ENCODE results near the gene MUTYH. TPM values are rescaled to one million over a fixed set of nuclear protein-coding genes. Genes with fewer than 3 reads are reported as not detected.
"Not testable (repeated sequence)": the region's sequence is repeated elsewhere in the genome, so short reads cannot be mapped to it uniquely, and the experiment has no call there.

The MUTYH gene
- total RNA-seq, 2 experiments from 2014 or later, result 57.9 to 67.4 TPM

- Histone ChIP-seq H3K27ac (ENCODE audit: low read depth in 1 of 2, low read length in 2 of 2) (no peak overlapping the region), H3K4me1 (ENCODE audit: insufficient read depth, low read length) (peaks cover 2% of the 10 kb centered on the region), H3K9me3 (ENCODE audit: control insufficient read depth in 1 of 2, insufficient read depth in 1 of 2, low read length in 2 of 2) (no peaks in the 10 kb centered on the region), H3K4me3 (ENCODE audit: low read length) (no peak overlapping the region), H3K36me3 (ENCODE audit: insufficient read depth, low read length) (no peaks in the 10 kb centered on the region), H3K27me3 (ENCODE audit: control insufficient read depth in 1 of 2, insufficient read depth in 2 of 2, low read length in 2 of 2) (no peaks in the 10 kb centered on the region)
- Mint-ChIP-seq H3K4me3 (no peak overlapping the region), H3K27ac (no peak overlapping the region), H3K36me3 (ENCODE audit: low read depth) (no peaks in the 10 kb centered on the region), H3K27me3 (no peaks in the 10 kb centered on the region), H3K9me3 (no peaks in the 10 kb centered on the region), H3K4me1 (ENCODE audit: low read depth) (peaks cover 2% of the 10 kb centered on the region)
- ChIA-PET CTCF (no interaction called here), POLR2A (no interaction called here)
- intact Hi-C loops (cut with DNase I, micrococcal nuclease), result no loop called here
- TF ChIP-seq, protein P1, sequence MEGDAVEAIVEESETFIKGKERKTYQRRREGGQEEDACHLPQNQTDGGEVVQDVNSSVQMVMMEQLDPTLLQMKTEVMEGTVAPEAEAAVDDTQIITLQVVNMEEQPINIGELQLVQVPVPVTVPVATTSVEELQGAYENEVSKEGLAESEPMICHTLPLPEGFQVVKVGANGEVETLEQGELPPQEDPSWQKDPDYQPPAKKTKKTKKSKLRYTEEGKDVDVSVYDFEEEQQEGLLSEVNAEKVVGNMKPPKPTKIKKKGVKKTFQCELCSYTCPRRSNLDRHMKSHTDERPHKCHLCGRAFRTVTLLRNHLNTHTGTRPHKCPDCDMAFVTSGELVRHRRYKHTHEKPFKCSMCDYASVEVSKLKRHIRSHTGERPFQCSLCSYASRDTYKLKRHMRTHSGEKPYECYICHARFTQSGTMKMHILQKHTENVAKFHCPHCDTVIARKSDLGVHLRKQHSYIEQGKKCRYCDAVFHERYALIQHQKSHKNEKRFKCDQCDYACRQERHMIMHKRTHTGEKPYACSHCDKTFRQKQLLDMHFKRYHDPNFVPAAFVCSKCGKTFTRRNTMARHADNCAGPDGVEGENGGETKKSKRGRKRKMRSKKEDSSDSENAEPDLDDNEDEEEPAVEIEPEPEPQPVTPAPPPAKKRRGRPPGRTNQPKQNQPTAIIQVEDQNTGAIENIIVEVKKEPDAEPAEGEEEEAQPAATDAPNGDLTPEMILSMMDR (IDR thresholded peaks at IDR 0.05), result no peak
- ATAC-seq (ENCODE audit: poor library complexity) (no peak), DNase-seq (no peak)
These were observed 24.8 kb upstream of the MUTYH start for GRCh38 chr1:45365051-45365450.

GRCh38 chr1:45364294-45364693 is 24.1 kb upstream of the MUTYH start:
- intact Hi-C loops (cut with DNase I, micrococcal nuclease), result no loop called here
- Histone ChIP-seq H3K36me3 (ENCODE audit: insufficient read depth, low read length) (no peaks in the 10 kb centered on the region), H3K4me1 (ENCODE audit: insufficient read depth, low read length) (peaks cover 2% of the 10 kb centered on the region), H3K27ac (ENCODE audit: low read depth in 1 of 2, low read length in 2 of 2) (no peak overlapping the region), H3K27me3 (ENCODE audit: control insufficient read depth in 1 of 2, insufficient read depth in 2 of 2, low read length in 2 of 2) (no peaks in the 10 kb centered on the region), H3K4me3 (ENCODE audit: low read length) (no peak overlapping the region), H3K9me3 (ENCODE audit: control insufficient read depth in 1 of 2, insufficient read depth in 1 of 2, low read length in 2 of 2) (no peaks in the 10 kb centered on the region)
- H3K4me3 Mint-ChIP-seq, result no peak overlapping the region
- H3K36me3 Mint-ChIP-seq (ENCODE audit: low read depth), result no peaks in the 10 kb centered on the region
- ATAC-seq (ENCODE audit: poor library complexity) (no peak), DNase-seq (no peak)
- ChIA-PET CTCF (no interaction called here), POLR2A (no interaction called here)
- H3K4me1 Mint-ChIP-seq (ENCODE audit: low read depth), result peaks cover 4% of the 10 kb centered on the region
- no peak overlapping the region for H3K27ac Mint-ChIP-seq
- TF ChIP-seq, protein P1 (IDR thresholded peaks at IDR 0.05), result no peak
- H3K9me3 Mint-ChIP-seq, result no peaks in the 10 kb centered on the region
- H3K27me3 Mint-ChIP-seq, result no peaks in the 10 kb centered on the region

DNA sequence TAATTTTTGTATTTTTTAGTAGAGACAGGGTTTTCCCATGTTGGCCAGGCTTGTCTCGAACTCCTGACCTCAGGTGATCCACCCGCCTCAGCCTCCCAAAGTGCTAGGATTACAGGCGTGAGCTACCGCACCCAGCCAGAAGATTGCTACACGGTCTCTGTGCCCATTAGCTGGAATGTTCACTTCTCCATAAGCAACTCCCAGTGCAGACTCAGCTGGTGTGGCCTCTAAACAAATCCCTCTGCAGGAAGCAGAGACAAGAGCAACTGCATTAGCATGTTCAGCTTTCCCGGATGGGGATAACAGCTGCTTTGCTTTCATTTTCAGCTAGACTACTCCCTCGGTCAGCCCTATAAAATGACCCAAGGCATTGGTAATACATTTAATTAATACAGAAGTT is 20.7 kb upstream of the MUTYH start:
- not testable (repeated sequence) for H3K9me3 Mint-ChIP-seq
- intact Hi-C loops (cut with DNase I, micrococcal nuclease), result loop anchor here (1.0 kb wide), 2 partner anchors 132 to 209 kb away; no protein-coding TSS in a partner anchor

More for the DNA sequence above, 20.7 kb upstream of the MUTYH start:
- not testable (repeated sequence) for H3K9me3 ChIP-seq (ENCODE audit: control insufficient read depth in 1 of 2, insufficient read depth in 1 of 2, low read length in 2 of 2); H3K4me3 Mint-ChIP-seq; DNase-seq; ATAC-seq (ENCODE audit: poor library complexity); H3K4me1 ChIP-seq (ENCODE audit: insufficient read depth, low read length); H3K27ac ChIP-seq (ENCODE audit: low read depth in 1 of 2, low read length in 2 of 2); H3K4me1 Mint-ChIP-seq (ENCODE audit: low read depth); H3K4me3 ChIP-seq (ENCODE audit: low read length); H3K27ac Mint-ChIP-seq; H3K27me3 Mint-ChIP-seq; H3K36me3 ChIP-seq (ENCODE audit: insufficient read depth, low read length); H3K36me3 Mint-ChIP-seq (ENCODE audit: low read depth); H3K27me3 ChIP-seq (ENCODE audit: control insufficient read depth in 1 of 2, insufficient read depth in 2 of 2, low read length in 2 of 2)
- CTCF ChIA-PET, result interaction anchor here (1.4 to 1.9 kb wide), 2 partner anchors 132 to 208 kb away, joined by 7 to 8 read pairs; no protein-coding TSS in a partner anchor
- POLR2A ChIA-PET, result interaction anchor here (1.2 to 2.2 kb wide), 2 partner anchors 130 to 132 kb away, joined by 6 to 8 read pairs; partner anchors contain the start of gene TESK2
